Activated CD8-positive, alpha-beta memory T cell treated with anti-CD3 and anti-CD28 coated beads for 24 hours (primary cell): ENCODE results near the gene UNC79.

Experiments
- DNase-seq: peaks from one replicate; pipeline ENCODE4 v3.0.0-alpha.2; 2020

Gene UNC79

DNA sequence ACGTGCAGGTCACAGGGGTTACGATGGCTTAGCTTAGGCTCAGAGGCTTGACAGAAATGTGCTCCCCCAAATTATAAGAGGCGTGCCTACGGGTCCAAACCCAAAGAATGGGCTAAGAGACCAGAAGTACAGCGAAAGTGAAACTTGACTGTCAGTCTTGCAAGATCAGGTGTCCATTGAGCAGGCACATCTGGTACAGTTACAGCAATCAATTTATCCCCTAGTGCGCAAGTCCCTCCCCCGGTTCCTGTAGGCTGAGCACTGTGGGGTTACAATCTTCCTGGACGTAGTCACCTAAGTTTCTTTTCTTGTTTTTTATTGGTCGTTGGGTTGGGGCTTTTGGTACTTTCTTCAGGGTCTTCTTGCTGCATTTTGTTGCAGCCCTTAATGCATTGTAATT is 134.2 kb downstream of the UNC79 start:
- DNase-seq: no peak

DNA sequence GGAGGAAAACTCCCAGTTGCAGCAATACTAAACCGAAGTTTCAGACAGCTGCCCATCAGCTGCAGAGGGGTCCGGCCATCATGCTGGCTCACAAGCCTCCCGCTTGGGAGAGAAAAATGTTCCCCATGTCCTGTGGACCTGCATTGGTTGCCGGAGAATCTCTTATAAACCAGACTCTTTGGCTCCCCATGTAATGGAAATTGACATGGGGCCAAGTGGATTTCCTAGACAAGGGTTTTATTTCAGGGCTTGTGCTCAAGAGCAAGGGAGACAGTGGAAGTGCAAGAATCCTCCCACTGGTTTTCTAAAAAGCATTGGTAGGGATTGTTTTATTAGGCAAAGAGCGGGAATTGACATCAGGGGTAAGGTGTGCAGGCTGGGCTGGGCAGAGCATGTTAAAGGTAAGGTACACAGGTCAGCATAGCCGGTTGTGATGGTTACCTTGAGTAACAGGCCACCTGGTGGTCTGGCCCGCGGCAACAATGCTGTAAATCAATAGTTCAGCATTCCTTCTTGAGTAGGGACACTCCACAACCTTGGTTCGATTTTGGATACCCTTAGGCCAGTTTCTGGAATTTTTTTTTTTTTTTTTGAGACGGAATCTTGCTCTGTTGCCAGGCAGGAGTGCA is 135.4 kb downstream of the UNC79 start:
- DNase-seq: no peak

DNA sequence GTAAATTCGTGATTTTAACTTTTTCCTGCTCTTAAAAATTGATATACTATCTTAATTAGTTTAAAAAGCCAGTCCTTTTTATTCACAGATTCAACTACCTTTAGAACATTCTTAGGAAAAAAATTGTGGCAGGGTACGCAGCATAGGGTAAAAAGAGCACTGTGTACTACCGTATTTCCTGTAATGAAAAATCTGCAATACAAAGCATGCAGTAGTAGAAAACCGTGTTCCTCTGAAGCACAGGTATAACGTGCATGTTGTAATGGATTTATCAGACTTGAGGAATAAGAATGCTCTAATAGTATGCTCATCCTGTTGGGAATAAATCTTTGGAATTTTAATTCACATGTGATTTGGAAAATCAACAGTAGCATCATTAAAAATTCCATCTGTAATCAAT is 140.5 kb downstream of the UNC79 start:
- no peak for DNase-seq

DNA sequence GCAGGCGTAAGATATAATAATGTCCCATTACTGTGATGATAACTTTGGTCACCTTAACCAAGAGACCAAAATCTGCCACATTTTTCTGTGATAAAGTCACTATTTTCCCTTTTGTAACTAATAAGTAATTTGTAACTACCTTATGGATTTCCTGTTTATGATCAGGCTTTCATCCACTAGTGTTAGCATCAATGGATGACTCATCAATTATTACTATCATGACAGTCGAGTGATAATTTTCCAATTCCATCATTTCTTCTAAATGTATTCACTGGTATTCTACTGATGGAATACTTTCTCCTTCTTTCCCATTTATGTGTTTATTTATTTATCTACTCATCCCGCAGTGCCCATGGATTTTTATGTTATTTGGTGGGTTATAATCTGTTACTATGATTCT is 148.4 kb downstream of the UNC79 start:
- no peak for DNase-seq

DNA sequence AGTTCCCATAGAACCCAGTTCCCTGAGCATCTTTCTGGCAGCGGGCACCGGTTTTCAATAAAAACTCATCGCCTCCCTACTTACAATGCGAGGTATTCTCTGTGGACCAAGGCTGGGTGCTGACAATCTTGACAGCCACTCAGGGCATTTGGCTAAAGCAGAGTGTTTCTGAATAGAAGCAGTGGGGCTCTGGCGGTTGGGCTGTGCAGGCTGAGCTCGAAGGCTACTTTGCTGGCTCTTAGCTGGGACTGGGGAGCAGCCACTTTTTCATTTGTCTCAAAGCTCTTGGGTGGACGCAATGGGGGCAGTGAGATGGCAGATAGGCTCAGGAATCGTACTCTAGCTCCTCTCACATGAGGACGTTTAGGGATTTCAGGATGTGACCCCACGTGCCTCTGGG is 151.8 kb downstream of the UNC79 start:
- no peak for DNase-seq

DNA sequence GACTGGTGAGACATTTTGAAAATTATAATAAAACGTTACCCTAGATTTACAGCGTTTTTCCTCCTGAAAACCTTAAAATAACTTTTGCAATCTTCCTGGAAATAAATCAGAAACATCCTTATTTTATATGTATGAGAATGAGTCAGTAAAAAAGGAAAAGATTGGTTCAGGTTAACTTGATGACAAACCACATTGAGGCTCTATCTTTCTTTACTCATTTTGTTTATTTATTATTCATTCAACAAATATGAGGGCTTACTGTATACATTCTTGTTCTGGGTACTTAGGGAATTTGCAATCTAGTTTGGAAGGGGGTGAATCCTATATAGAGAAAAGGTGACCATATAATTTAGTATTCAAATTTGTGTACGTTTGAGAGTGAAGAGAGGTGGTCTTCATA is 156.6 kb downstream of the UNC79 start:
- no peak for DNase-seq

DNA sequence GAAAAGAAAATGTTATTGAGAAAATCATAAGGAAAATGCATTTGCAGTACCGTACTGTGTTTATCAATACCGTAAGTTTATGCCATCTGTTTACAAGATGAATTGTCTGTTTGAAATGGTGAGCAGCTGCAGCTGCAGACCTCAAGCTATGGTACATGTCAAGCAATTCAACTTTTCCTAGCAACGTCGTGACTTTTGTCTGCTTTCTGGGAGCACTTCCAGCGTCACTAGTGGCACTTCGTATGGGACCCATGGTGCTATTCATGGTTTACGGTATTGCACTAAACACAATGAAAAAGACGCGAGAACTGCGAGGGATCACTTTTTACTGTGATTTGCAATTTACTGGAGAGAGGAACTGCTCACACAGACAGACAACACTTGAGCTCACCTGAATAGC is 160.8 kb downstream of the UNC79 start:
- no peak for DNase-seq

DNA sequence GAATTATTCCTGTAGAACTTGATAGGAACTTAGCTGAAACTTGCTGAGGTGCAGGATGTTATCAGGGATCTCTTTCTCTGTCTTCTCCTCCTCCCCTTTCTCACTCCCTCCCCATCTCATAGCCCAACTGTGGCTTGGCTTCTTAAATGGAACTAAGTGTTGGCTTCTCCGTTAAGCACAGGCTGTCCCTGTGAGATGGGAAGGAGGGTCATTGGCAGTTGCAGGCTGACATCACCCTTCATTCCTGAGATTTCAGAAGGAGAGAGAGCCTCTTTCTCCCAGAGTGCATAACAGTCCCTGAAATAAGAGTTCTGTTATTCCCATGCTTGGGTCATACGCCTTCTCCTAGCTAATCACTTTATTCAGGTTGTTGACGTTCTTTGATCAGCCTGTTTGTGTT is 162.0 kb downstream of the UNC79 start:
- DNase-seq: no peak

DNA sequence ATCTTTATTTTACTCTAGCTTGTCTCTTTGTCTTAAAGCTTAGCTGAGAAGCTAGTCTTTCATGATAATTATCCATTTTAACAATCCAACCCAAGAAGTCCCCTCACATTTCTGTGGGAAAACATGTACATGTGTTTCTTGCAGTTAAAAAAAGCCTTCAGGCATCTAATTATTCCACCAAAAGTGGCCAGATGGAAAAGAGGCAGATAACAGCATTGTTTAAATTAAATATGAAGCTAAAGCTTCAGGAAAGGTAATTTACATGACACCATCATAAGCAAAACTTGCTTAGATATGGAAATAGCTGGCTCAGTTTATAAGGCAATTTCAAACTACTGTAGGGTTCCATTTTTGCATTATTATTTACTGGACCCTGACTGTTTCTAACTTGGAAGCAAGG is 175.4 kb downstream of the UNC79 start:
- no peak for DNase-seq

DNA sequence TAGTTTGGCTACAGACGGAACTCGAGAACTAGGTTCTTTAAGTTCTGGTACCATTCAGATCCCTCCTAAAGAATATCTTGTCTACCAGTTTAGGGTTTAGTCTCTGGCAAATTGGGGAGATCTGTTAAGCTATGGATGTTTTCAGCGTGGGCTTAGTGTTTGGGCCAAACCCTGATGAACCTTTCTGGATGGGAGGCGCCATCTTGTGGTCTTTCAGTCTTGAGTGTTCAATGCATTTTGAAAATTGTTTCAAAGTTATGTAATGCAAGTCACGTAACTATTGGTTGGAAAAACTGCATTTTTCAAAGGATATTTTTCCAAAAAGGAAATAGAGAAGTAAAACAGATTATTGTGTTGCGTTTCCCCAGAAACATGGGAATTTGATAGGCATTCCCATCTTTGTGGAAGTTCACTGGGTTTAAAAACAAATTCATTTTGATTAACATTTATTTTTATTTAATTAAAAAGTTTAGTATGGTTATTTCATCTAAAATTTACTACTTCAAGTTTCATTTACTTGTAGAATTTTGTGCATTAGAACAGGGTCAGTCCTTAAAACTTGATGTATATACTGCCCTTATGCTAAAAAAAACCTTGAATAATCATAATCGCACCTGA is 188.5 kb downstream of the UNC79 start:
- no peak for DNase-seq

DNA sequence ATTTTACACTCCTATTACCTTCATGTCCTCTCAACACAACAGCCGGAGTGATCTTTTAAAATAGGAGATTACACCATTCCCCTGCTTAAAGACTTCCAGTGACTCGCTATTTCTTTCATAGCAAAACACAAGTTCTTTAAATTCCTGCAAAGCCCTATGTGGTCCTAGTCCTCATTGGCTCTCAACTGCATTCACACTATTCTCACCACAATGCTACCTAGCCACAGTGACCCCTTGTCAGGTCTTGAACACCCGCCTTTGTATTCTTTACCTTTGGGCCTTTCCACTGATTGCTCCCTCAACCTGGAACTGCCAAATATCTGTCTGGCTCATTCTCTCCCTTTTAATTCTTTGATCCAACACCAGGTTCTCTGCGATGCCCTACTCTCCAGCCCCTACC is 197.3 kb downstream of the UNC79 start:
- DNase-seq: no peak

DNA sequence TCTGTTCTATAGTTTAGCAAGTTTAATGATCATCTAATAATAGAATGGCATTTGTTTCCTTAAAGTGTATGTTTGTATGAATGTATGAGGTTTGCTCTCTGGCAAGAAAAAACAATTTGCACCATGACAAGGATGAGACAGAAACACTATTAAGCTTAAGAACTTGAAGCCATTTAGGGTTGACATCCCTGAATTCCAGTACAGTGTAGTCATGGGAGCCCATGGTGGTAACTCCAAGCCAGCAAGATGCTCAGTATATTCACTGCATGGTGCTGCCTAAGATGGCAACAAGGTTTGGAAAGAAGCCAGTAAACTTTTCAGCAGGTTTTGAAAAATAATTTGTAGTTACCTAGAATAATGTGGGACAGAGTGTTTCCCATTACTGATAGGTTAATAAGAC is 198.9 kb downstream of the UNC79 start:
- DNase-seq: no peak

DNA sequence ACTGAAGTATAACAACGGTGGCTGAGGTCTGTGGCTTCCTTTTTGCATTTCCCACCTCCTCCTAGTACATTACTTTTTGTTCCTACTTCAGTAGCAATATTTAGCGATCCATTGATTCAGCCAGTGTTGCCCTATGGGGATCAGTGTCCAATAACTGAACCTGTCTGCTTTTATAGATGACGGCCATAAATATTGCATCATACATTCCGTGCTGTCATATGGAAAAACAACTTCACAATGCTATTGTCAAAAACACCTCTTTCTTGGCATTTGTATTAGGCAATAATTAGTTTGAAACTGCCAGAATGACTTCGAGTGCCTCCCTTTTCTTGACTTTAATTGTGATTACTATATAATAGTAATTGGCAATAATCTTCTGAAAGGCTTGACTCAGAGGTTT is 208.1 kb downstream of the UNC79 start:
- no peak for DNase-seq

DNA sequence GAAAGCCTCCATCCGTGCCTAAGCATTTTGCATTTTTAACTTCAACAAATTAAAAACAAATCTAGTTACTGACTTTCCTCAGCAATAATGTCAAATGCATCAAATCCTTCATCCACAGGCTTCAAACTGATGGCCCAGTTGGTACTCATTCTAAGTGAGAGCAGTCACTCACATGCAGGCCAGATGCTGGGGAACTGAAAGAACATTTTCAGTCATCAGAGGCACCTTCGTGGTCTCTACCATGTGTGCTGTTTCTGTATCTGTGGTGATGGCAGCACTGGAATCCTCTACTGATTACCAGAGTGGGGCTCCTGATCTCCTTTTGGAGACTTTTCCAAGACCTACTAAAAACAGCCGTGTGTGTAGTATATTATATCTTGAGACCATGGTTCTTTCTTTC is 212.4 kb downstream of the UNC79 start:
- no peak for DNase-seq

DNA sequence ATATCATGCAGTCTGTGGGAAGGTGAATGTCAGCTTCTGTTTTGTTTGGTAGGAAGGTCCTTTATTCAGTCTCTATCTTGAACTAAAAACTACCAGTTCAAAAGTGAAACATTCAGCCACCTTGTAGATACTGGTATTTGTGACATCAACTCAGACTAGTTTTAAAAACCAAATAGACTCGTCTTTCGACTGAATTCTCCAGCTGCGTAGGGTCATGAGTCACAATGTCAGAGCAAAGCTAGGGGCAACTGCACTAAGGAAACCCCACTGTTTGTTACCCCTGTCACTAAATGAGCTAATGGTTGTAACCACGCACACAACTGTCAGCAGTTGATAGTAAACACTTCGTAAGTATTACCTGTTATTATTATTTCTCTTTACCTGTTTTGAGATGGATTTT is 212.9 kb downstream of the UNC79 start:
- no peak for DNase-seq

DNA sequence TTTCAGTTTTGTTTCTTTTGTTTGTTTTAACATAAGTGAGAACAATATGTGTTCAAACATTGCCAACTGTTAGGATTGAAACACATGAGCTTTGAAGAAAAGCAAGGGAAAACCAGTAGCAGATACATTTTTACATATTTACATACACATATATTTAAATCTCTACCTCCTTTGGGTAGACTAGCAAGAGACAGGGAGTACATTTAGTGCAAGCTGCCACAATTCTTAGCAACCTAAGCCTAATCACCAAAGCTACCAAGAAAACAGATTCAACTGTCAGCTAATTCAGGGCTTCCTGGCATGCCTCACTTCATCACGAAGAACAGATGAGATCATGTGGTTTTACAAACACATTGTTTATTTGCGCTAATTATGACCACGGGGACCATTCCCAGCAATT is 214.5 kb downstream of the UNC79 start:
- DNase-seq: no peak

DNA sequence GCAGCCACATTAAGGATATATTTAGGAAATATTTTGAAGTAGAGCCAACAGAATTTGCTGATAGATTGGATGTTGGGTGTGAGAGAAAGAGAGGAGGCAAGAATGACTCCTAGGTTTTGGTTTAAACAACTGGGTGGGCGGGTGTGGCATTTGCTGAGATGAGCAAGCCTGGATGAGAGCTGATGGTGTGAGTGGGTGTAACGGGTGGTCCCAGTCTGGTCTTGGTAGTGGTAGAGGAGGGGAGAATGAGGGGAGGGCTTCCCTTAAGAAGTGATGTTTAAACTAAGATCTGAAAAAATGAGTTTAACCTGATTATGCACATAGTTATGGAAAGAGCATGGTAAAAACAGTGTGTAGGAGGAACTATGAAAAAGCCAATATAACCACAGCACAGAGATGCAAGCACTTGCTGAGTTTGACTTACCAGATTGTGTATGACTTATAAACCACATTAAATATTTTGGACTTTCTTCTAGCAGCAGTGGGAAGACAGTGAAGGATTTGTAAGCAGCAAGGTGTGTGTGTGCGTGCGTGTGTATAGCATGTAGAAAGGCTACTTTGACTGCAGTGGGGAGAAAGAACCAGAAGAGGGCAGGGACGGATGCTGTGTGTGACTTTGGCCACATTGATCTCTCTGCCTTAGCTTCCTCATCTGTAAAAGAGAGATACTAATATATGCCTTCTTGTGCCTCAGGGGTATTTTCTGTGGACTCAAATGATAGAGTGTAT is 217.9 kb downstream of the UNC79 start:
- DNase-seq: no peak

DNA sequence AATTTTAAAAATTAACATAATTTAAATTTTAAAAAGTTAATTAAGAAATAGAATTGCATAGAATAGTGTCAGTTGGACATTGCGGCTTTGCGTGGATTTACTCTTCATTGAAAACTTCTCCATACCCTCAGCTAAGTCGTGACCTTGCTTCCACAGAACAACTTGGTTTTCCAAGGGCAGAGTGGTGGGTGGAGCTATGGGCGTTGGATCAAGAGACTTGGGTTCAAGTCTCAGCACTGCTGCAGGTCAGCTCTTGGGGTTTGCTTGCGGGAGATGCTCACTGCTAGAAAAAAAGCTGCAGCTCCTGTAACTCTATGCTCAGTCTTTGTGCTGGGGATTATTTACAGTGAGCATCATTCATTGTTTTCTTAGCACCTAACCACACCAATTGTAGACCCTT is 223.9 kb downstream of the UNC79 start:
- DNase-seq: no peak

DNA sequence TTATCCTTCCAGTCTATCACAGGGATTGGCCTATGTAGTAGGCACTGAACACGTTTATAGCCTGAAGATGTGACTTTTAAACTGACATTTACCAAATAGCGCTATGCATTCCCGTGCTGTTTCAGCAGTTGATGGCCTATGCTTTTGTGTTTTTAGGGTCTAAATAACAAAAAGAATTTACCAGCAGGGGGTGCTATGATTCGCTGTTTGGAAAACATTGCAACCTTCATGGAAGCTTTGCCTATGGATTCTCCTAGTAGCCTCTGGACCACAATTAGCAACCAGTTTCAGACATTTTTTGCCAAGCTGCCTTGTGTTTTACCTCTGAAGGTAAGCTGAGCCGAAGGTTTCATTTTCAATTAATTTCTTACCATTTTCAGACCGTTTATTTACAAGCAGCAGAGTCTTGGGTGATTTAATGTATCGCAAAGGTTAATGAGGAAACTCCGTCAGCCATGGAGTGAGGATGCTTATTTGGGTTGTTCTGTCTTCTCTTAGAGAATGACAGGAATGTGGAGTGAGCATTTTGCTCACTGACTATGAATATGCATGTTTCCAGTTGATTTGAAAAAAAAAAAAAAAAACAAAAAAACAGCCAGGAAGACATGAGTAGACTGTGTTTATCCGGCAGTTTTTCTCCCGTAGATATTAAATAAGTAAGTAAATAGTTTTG is 224.5 kb downstream of the UNC79 start:
- no peak for DNase-seq

DNA sequence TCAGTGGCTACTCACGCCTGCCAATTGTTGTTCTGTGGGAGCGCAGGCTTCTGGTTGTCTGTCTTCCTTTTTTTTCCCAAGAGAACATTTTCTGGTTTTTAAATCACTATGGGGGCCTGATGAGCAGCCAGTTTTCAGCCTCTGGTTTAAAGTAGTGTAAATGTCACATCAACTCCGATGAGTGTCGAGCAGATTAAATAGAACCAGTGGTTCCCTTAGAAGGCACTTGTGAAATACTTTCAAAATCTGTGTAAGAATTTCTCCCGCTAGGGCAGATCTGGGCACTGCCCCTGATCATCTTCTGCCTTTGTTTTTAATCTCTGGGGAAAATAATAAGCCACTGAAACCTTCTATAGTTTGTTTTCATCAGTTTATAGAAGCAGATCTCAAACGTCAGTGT is 227.1 kb downstream of the UNC79 start:
- DNase-seq: no peak

DNA sequence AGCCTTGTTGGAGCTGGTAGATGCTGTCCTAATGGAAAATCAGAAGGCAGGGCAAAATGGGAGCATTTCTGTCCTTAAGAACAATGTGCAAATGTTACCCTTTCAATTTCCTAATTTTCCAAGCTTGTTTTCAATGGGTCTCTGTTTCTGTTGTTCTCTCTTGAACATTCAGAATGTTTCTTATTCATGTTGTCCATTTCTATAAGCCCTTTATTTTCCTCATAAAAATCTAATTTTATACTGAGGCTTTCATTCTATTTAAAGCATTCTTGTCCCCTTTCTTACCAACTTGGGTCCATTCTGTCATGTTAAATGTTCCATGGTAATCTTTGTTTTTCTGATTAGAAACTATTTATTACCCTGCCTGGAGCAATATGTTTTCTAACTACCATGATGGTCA is 232.6 kb downstream of the UNC79 start:
- no peak for DNase-seq

DNA sequence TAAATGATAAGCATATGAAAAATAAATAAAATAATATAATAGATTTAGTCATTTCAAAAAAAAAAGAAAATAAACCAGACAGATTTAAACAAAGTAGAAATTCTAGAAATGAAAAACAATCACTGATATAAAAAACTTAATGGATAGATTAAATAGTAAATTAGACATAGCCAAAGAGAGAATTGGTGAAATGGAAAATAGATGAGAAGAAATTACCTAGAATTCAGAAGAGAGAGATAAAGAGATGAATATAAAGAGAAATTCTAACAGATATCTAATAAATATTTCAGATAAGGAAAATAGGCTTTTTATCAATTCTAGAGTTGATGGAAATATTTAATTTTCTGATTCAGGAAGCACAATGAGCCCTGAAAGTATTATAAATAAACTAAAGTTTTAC is 234.4 kb downstream of the UNC79 start:
- DNase-seq: no peak

DNA sequence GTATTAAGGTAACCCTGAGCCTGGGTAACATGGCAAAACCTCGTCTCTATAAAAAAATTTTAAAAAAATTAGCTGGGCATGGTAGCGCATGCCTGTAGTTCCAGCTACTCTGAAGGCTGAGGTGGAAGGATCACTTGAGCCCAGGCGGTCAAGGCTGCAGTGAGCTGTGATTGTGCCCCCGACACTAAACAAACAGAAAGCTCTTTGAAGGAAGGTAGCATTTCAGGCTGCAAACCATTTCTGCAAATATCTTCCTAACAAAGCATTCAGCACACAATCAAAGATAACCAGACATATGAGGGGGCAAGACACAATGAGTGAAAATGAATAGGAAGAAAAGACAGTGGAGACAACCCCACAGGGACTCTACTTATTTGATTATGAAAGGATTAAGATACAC is 238.9 kb downstream of the UNC79 start:
- no peak for DNase-seq

DNA sequence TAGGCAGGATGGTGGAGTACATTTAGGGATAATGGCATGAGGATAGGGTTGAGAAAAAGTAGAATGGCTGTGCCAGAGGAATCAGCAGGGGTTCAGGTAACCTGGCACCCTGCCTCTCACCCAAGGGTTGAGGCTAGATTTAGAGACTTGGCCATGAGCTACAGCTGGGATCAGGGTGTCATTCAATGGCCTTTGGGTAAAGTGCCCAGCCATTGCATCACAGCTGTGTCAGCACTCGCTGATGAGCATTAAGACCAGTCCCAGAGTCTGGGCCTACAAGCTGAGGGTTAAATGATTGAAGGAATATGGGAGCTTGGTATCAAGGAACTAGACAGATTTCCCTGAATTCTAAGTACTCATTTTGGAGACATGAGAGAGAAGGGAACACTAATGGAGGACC is 243.6 kb downstream of the UNC79 start:
- DNase-seq: no peak
